Measurements from ENCODE around the gene JPT2. TPM values are rescaled to one million over a fixed set of nuclear protein-coding genes. Genes with fewer than 3 reads are reported as not detected.

Gene JPT2
- total RNA-seq, 2 experiments from 2014 or later, result 55.0 to 62.4 TPM

GRCh38 chr16:1641261-1641660 is 36.8 kb upstream of the JPT2 start:
- Mint-ChIP-seq H3K9me3 (ENCODE audit: low read depth) (no peaks in the 10 kb centered on the region), H3K4me3 (no peak overlapping the region), H3K4me1 (peaks cover 13% of the 10 kb centered on the region), H3K27me3 (no peaks in the 10 kb centered on the region), H3K27ac (no peak overlapping the region), H3K36me3 (peaks cover 24% of the 10 kb centered on the region)
- ATAC-seq, result no peak
- CTCF ChIA-PET, result no interaction called here
- DNase-seq, result no peak

- CTCF ChIA-PET, result no interaction called here
- Mint-ChIP-seq H3K4me3 (no peak overlapping the region), H3K27ac (peak overlapping the region; percentile 44), H3K27me3 (no peaks in the 10 kb centered on the region), H3K9me3 (ENCODE audit: low read depth) (no peaks in the 10 kb centered on the region), H3K36me3 (peaks cover 24% of the 10 kb centered on the region), H3K4me1 (peaks cover 20% of the 10 kb centered on the region)
- no peak for ATAC-seq
- DNase-seq, result no peak
Measured at GRCh38 chr16:1642148-1642547, 35.9 kb upstream of the JPT2 start.

GRCh38 chr16:1642753-1643152 is 35.3 kb upstream of the JPT2 start:
- H3K9me3 Mint-ChIP-seq (ENCODE audit: low read depth), result no peaks in the 10 kb centered on the region
- CTCF ChIA-PET, result interaction anchor here (1.6 kb wide), 1 partner anchor 63 kb away, joined by 5 read pairs; the partner anchor contains the start of gene MAPK8IP3
- H3K27ac Mint-ChIP-seq, result no peak overlapping the region
- no peak for DNase-seq
- H3K27me3 Mint-ChIP-seq, result no peaks in the 10 kb centered on the region
- peaks cover 24% of the 10 kb centered on the region for H3K36me3 Mint-ChIP-seq
- no peak for ATAC-seq
- peaks cover 18% of the 10 kb centered on the region for H3K4me1 Mint-ChIP-seq
- H3K4me3 Mint-ChIP-seq, result no peak overlapping the region

GRCh38 chr16:1643521-1643920 is 34.6 kb upstream of the JPT2 start:
- Mint-ChIP-seq H3K4me3 (no peak overlapping the region), H3K4me1 (peaks cover 18% of the 10 kb centered on the region), H3K36me3 (peaks cover 24% of the 10 kb centered on the region), H3K27me3 (no peaks in the 10 kb centered on the region), H3K9me3 (ENCODE audit: low read depth) (no peaks in the 10 kb centered on the region), H3K27ac (no peak overlapping the region)
- DNase-seq (no peak), ATAC-seq (no peak)
- CTCF ChIA-PET, result interaction anchor here (1.6 kb wide), 1 partner anchor 62 kb away, joined by 5 read pairs; the partner anchor contains the start of gene MAPK8IP3

GRCh38 chr16:1645914-1646525 is 32.1 kb upstream of the JPT2 start:
- Mint-ChIP-seq H3K4me1 (peaks cover 18% of the 10 kb centered on the region), H3K4me3 (no peak overlapping the region), H3K27ac (peak overlapping the region; percentile 16), H3K27me3 (no peaks in the 10 kb centered on the region), H3K36me3 (peaks cover 26% of the 10 kb centered on the region), H3K9me3 (ENCODE audit: low read depth) (no peaks in the 10 kb centered on the region)
- DNase-seq (peak; percentile 66), ATAC-seq (peak; percentile 91)
- CTCF ChIA-PET, result no interaction called here

- Mint-ChIP-seq H3K4me3 (no peak overlapping the region), H3K27me3 (no peaks in the 10 kb centered on the region), H3K9me3 (ENCODE audit: low read depth) (no peaks in the 10 kb centered on the region), H3K27ac (no peak overlapping the region), H3K36me3 (peaks cover 29% of the 10 kb centered on the region), H3K4me1 (peaks cover 18% of the 10 kb centered on the region)
- CTCF ChIA-PET, result interaction anchor here (1.2 kb wide), 1 partner anchor 58 kb away, joined by 4 read pairs; the partner anchor contains the start of gene MAPK8IP3
- DNase-seq, result no peak
- no peak for ATAC-seq
Measured at GRCh38 chr16:1647856-1648255, 30.2 kb upstream of the JPT2 start.

- Mint-ChIP-seq H3K27me3 (no peaks in the 10 kb centered on the region), H3K4me1 (peaks cover 16% of the 10 kb centered on the region), H3K27ac (no peak overlapping the region), H3K9me3 (ENCODE audit: low read depth) (no peaks in the 10 kb centered on the region), H3K36me3 (peaks cover 28% of the 10 kb centered on the region), H3K4me3 (no peak overlapping the region)
- CTCF ChIA-PET, result interaction anchor here (1.2 kb wide), 1 partner anchor 10 kb away, joined by 3 read pairs; no protein-coding TSS in a partner anchor
- DNase-seq (no peak), ATAC-seq (no peak)
Measured at GRCh38 chr16:1650131-1650530, 27.9 kb upstream of the JPT2 start.

- Mint-ChIP-seq H3K9me3 (ENCODE audit: low read depth) (no peaks in the 10 kb centered on the region), H3K27me3 (no peaks in the 10 kb centered on the region), H3K36me3 (peaks cover 24% of the 10 kb centered on the region), H3K4me3 (no peak overlapping the region), H3K27ac (peak overlapping the region; percentile 50), H3K4me1 (peaks cover 6% of the 10 kb centered on the region)
- ATAC-seq (no peak), DNase-seq (peak; percentile 43)
- CTCF ChIA-PET, result no interaction called here
Measured at GRCh38 chr16:1651094-1651973, 26.7 kb upstream of the JPT2 start.

GRCh38 chr16:1651974-1652312 is 26.1 kb upstream of the JPT2 start:
- peaks cover 24% of the 10 kb centered on the region for H3K36me3 Mint-ChIP-seq
- no peaks in the 10 kb centered on the region for H3K4me1 Mint-ChIP-seq
- H3K4me3 Mint-ChIP-seq, result no peak overlapping the region
- CTCF ChIA-PET, result no interaction called here
- no peak for ATAC-seq
- H3K9me3 Mint-ChIP-seq (ENCODE audit: low read depth), result no peaks in the 10 kb centered on the region
- no peaks in the 10 kb centered on the region for H3K27me3 Mint-ChIP-seq
- H3K27ac Mint-ChIP-seq, result no peak overlapping the region
- DNase-seq, result no peak

GRCh38 chr16:1653023-1653422 is 25.1 kb upstream of the JPT2 start:
- Mint-ChIP-seq H3K9me3 (ENCODE audit: low read depth) (no peaks in the 10 kb centered on the region), H3K27me3 (no peaks in the 10 kb centered on the region), H3K4me3 (no peak overlapping the region), H3K4me1 (peaks cover under 1% of the 10 kb centered on the region), H3K27ac (no peak overlapping the region), H3K36me3 (peaks cover 22% of the 10 kb centered on the region)
- DNase-seq (no peak), ATAC-seq (no peak)
- CTCF ChIA-PET, result interaction anchor here (1.4 kb wide), 1 partner anchor 53 kb away, joined by 3 read pairs; the partner anchor contains the start of gene MAPK8IP3

- Mint-ChIP-seq H3K27me3 (no peaks in the 10 kb centered on the region), H3K27ac (no peak overlapping the region), H3K36me3 (peaks cover 21% of the 10 kb centered on the region), H3K4me3 (no peak overlapping the region), H3K4me1 (peaks cover 7% of the 10 kb centered on the region), H3K9me3 (ENCODE audit: low read depth) (no peaks in the 10 kb centered on the region)
- DNase-seq (no peak), ATAC-seq (no peak)
- CTCF ChIA-PET, result no interaction called here
Measured at GRCh38 chr16:1654505-1655268, 23.4 kb upstream of the JPT2 start.

- no peak overlapping the region for H3K4me3 Mint-ChIP-seq
- H3K27me3 Mint-ChIP-seq, result no peaks in the 10 kb centered on the region
- ATAC-seq (no peak), DNase-seq (no peak)
- CTCF ChIA-PET, result no interaction called here
- H3K4me1 Mint-ChIP-seq, result peaks cover 7% of the 10 kb centered on the region
- peaks cover 23% of the 10 kb centered on the region for H3K36me3 Mint-ChIP-seq
- H3K9me3 Mint-ChIP-seq (ENCODE audit: low read depth), result no peaks in the 10 kb centered on the region
- H3K27ac Mint-ChIP-seq, result no peak overlapping the region
Measured at GRCh38 chr16:1655269-1655807, 22.7 kb upstream of the JPT2 start.
